HG03066 (cell line): ENCODE data around the gene PDZD2.

Experiments
- ATAC-seq: cut with Tn5 transposase; IDR thresholded peaks from one replicate; pipeline ENCODE4 v1.9.1; 2021; ENCODE audit warnings: low read depth; ENCODE audit not compliant: unreplicated experiment

Gene PDZD2

DNA sequence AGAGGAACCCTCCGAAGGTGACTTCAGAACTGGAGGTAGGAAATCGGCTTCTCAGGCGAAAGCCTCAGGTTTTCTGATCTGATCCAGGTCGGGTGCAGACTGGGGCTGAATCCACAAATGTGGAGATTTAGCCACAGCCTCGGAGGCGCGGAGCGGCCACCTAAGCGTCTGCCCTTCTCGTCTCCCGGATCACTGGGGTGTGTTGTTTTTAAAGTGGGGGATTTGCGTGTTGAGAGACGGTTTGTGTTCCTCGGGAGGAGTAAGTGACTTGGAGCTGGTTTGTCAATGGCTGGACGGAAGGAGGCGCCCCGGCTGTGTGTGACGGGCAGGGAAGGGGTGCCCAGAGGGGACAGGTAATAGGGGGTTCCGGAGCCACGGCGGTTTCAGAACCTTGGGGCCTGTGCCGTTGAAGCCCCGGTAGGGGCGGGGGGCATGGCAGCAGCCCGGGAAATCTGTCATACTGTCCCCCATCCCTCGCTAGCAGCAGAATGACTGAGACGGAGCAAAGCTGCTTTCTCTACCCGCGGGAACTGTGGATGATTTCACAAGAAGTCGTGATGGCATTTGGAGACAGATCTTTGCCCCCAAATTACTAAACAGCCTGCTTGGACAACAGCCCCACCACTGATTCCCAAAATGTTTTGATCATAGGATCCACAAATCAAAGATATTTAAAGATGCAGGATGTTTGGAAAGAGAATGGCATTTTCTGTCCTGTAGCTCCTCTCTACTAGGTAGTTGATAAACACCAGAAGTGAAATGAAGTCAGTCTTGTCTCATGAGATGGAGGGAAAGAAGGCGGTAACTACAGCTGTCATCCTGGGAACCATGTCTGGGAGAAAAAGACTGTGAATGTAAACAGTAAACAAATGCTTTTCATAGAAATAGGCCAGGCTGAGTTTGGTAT lies 216.5 kb downstream of the PDZD2 start:
- ATAC-seq: no peak

DNA sequence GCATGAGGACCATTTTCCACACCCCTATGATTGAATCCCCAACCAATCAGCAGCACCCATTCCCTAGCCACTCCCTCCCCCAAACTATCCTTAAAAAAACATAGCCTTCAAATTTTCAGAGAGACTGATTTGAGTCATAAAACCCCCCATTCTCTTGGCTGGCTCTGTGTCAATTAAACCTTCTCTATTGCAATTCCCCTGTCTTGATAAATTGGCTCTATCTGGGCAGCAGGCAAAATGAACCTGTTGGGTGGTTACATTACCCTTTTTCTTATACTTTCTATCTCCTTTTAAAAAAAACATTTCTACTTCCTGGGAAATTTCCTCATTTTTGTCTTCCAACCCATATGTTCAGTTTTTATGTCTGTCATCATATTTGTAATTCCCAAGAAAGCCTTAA lies 220.2 kb downstream of the PDZD2 start:
- ATAC-seq: no peak

DNA sequence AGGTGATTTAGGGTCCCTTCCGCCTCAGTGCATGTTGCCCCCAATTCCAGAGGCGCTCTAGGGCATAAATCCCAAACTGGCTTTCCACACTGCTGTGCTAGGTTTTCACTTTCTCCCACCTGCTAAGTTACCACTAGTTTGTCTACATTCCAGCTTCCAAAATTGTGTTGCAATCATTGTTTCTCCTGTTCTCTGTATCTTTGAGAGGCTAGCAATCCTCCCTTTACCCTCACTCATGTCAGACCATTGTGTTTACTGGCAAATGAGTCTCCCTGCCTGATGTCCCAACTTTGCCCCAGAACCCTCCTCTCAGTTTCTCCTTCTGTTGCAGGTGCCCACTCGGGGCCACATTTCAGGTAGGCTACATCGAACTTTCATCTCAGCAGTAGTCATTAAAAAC lies 221.3 kb downstream of the PDZD2 start:
- no peak for ATAC-seq

DNA sequence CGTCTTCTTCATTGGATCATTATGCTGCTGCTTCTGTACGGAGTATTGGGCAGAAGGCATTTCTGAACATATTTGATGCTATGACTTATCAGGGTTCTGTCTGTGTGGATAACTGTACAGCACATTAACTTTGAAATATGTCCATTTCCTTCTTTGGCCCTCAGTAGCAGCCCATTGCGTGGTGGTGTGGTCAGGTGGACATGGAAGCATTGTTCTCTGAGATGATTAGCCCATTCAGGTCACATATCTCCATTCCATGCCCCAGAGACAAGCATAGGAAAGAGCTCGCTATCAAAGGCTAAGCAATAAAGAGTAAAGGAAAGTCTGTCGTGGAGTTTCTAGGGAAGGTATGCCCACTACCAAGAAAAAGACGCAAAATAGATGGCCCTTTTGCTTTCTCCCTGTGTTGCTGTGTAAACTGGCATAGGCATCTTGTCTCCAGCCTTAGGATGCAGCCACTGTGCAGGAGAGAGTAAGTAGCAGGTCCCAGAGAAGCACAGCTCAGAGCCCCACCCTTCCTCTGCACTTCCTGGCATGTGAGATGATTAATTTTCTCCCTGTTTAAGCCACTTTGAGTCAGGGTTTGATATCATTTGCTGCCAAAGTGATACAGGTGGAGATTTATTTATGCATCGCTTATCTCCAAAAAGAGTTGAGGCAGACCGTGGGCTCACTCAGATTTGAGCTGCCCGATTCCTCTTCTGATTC lies 221.9 kb downstream of the PDZD2 start:
- no peak for ATAC-seq

DNA sequence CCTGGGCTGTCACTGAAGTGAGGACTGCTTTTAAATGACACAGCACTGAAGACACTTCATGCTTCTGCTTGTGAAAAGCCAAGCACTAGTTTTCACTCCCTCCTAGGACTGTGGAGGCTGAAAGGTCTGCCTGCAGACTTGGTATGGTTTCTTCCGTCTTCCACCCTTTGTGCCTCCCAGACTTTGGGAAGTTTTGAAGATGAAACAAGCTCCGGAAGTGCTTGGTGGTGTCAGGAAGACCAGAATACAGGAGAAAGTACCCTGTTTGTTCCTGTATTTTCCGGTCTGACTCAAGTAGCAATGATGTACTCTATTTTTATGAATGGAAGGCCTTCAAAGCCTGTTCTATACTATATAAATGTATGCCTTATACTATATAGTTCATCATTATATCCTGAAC lies 222.7 kb downstream of the PDZD2 start:
- ATAC-seq: no peak

DNA sequence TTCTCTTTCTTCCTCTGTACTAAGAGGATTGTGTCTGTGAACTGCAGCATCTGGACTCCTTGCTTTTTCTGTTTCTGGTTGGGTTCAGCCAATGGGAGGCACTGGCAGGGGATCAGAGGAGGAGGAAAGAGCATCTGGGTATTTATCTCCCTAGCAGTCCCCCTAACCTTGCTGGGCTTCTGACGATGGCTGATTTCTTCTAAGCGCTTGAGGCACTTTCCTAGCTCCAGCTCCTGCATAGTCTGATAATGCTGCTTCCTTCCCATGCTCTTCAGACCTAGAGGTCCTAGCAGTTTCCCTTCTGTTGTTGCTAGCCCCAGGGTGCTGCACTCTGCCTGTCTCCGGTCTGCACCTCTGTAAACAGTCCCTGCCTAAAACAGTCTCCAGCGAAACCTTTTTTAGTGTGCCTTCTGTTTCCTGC lies 225.1 kb downstream of the PDZD2 start:
- ATAC-seq: no peak

DNA sequence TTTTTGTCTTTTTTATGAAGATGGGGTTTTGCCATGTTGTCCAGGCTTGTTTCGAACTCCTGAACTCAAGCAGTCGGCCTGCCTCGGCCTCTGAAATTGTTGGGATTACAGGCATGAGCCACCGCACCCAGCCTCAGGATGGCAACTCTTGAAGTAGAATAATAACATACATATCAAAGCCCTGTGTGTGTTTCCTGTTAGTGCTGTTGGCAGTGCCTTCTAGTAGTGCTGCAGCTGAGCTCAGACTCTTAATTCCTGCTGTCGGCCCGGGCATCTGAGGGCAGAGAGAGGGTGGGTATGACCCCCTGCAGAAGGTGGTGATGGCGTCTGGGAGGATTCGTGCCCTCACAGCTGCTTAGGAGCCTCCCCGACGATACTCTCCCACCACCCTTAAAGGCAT lies 227.2 kb downstream of the PDZD2 start:
- no peak for ATAC-seq

DNA sequence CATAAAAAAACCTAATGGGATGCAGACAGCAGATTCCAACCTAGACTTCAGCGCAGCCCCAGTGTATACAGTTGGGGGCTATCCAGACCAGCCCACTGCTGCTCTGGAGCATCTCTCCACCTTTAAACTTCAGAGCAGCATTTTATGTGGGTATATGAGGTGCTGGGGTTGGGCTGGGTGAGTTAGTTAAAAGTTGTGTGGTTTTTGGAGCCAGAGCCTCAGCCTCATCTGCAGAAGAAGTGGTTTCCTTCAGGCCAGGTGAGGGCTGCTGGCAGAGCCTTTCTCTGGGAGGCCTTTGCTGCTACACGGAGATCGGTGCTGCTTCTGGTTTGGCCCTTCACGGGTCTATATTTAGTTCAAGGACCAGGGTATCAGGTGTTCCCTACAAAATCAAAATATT lies 228.3 kb downstream of the PDZD2 start:
- no peak for ATAC-seq

DNA sequence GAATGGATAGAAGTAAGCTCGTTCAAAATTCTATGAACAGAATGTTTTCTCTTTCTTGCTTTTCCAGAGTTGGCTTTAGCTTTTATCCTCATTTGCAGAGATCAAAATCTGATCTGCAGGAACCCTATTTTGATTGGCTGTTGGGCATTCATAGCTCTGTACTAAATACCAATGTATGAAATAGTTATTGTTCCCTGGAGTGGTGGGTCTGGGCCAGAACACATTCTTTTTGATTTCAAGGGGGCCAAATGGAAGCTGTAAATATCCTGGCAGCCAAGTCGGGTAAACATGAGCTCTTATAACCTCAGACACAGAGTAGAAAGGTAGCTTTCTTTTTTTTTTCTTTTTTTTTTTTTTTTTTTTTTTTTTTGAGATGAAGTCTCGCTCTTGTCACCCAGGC lies 241.5 kb downstream of the PDZD2 start:
- no peak for ATAC-seq

DNA sequence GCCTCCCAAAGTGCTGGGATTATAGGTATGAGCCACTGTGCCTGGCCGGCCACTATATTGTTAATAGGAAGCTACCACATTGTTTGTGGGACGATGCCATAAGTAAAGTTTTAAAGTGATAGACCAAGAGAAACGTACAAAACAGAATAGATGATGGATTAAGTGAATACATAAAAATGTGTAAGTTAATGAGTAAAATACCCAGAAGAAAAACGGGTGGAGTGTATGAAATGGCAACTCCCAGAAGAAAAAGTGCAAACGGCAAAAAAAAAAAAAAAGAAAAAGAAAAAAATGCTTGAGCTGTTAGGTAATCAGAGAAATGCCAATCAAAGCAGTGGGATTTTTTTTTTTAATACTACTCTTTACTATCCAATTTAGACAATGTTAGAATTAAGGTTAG lies 246.0 kb downstream of the PDZD2 start:
- no peak for ATAC-seq

DNA sequence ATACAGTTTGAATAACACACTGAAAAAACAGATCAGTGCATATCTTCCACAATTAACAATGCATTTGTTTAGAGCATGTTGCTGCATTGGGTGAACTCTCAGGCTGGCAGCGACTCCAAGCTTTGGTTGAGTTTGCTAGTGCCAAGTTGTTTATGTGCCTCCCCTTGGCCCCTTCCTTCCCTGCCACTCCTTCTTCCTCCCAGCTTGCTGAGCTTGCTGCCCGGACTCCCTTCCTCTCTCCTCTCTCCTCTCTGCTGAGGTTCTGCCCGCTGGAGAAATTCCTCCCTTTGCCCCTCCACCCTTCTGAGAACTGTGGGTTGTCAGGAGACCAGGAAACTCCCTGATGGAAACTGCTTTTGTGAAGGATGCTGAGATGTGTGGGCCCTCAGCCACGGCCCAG lies 247.3 kb downstream of the PDZD2 start:
- no peak for ATAC-seq

DNA sequence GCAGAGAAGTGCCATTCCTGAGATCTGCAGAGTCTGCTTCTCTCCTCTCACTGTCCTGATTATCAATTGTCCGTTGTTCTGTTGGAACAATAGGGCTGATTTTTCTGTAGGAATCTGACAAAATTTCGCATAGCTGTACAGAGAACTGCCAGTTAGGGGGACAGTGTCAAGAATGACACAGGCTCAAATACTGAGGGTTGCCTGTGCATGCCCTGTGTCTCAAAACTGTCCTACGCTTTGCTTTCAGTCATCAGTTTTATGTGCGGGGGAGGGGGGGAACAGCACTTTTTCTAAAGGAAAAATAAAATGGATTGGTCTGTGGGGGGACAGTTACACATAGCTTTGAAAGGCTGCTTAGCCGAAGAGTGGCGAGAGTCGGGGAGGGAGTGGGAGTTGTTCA lies 248.6 kb downstream of the PDZD2 start:
- ATAC-seq: no peak

DNA sequence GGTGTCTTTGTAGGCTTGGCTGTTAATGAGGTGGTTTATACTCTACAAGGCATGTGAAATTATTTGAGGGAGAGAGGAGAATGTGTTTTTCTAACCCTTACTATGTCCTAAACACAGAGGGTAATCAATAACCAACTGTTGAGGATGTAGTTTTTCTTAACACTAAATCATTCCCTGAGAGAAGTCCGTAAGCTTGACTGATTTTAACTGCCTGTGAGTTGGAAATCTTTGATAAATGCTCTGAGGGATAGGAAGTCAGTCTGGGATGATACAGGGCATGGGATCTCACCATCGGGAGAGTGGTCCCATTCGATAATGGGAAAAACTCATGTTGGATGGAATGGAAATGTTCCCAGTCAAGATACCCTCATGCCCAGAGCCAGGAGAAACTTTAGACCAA lies 249.6 kb downstream of the PDZD2 start:
- ATAC-seq: no peak

DNA sequence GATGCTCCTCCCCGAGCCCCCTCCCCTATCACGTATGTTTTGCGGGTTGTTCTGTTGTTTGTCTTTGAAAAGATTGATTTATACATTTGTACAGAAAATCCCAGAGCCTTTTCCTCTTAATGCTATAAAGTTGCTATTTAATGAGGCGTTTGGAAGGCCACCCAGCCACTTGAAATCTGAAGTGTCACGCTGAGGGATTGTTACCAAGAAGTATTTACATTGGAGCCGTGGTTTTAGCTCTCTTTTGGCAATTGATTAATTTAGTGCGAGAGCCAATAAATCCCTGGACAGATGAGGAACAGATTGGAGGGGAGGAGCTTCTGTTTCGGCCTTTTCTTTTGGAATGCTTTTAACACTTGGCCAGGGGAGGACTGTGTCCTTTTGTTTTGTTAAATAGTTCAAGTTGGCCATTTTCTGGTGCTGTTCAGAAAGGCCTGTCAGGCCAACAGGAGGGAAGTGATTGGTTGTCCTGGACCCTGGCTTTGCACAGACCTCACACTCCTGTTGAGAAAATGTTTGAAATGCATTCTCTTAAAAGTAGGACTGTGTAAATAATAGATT lies 250.2 kb downstream of the PDZD2 start:
- ATAC-seq: no peak

DNA sequence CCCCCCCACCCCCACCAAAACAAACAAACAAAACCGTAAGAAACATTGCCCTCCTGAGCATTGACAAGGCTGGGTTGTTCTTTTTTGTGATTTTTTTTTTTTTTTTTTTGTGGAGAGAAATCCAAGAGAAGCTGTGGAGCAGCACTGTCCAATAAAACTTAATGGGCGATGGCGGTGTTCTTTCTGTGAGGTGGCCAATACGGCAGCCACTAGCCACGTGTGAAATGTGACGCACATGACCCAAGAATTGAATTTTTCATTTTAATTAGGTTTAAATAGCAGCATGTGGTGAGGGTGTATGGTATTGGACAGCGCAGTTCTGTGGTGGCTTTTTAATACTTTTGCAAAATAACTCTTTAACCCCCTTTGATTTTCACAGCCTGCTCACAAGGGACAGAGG lies 251.1 kb downstream of the PDZD2 start:
- ATAC-seq: no peak

DNA sequence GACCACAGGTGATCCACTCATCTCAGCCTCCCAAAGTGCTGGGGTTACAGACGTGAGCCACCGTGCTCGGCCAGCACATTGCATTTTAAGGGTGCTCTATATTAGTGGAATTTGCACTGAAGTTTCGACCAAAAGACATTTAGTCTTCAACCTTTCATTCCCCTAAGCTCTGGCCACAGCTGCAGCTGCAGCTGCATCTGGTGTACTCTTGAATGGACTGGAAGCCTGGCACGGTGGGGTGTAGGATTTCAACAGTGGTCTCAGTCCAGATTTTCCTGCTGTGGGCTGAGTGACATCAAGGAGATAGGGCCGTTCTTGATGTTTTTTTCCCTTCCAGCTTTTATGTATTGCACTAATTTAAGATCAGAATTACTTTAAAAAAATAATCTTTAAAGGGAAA lies 255.2 kb downstream of the PDZD2 start:
- no peak for ATAC-seq

DNA sequence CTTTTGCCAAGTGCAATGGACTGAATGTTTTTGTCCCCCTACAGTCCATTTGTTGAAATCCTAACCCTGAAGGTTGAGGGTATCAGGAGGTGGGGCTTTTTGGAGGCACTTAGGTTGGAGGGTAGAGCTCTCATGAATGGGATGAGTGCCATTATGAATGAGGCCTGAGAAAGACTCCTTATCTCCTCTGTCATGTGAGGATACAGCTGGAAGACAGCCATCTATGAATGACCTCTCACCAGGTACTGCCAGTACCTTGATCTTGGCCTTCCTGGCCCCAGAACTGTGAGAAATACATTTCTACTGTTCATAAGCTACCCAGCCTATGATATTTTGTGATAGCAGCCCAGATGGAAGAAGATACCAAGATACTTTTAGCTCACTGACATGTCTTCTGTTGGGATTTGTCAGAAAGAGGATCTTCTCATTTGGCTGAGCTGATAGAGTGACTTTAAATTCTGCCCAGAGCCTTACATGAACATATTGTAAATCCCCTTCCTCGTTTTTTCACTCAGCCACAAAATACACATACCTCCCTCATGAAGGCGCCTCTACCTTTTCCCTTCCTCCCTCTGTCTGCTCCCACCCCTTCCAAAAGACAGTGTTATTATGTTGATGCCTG lies 256.4 kb downstream of the PDZD2 start:
- ATAC-seq: no peak

DNA sequence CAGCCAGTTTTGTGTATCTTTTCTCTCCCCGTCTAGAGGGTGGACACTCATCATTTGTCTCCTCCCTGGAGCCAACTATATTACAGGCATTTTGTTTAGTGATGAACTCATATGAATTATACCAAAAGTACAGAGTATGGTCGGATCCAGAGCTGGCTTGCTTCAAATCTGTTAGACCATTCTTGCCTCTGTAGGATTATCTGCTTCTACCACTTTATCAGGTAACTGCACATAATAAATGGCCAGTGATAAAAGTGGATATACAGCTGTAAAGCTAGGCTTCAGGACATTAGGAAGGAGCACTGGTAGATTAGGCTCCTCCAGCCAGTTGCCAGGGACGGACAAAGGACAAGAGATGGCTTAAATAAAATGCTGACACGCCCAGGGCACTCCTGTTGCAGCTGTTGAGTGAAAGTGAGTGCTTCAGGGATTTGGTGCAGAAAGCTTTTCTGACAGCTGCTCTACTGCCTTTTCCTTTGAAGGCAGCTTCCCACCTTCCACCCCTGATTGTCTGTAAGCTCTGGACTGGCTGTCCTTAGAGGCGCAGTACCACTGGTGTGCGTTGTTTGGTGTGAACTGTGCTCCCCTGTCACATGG lies 259.2 kb downstream of the PDZD2 start:
- no peak for ATAC-seq

DNA sequence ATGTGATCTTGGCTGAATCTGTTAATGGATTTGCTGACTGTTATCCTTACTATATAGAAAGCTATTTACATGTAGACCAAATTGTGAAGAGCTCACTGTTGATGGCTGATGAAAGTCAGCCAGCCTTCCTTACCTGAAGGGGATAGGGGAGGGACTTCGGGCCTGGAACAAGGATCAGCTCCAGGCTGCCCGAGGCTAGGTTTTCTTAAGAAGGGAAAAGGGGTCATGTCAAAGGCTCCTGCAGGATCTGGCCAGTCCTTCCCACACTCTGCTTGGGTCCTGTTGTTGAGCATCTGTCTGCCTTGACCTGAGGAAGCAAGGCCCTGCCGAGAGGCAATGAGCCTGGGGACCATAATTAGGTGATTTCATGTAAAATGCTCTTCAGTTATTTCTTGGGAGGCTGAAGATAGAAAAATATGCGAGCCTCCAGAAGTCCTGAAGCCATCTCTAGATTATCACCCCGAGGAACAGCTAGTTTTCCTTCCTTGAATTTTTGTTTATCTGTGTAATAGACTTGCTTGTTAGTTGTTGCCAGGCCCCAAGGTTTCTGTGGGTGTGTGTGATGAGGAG lies 261.4 kb downstream of the PDZD2 start:
- ATAC-seq: no peak

DNA sequence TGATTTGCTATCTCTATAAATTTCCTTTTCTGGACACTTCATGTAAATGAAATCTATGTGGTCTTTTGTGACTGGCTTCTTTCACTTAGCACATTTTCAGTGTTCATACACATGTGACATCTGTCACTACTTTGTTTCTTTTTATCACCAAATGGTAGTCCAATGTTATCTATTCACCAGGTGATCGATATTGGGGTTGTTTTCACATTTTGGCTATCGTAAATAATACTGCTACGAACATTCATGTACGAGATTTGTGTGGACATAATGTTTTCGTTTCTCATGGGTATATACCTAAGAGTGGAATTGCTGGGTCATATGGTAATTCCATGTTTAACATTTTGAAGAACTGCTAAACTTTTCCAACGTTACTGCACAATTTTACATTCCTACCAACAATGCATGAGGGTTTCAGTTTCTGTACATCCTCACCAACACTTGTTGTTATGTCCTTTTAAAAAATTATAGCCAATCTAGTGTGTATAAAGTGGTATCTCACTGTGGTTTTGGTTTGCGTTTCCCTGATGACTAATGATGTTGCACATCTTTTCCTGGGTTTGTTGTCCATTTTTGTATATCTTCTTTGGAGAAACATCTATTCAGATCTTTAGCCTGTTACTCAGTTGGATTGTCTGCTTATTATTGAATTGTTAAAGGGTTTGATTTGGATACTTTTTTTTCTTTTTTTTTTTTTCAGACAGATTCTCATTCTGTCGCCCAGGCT lies 263.0 kb downstream of the PDZD2 start:
- ATAC-seq: no peak
